GM18873 (cell line): ENCODE measurements around the gene TTC28.
"Not testable (repeated sequence)": the region's sequence is repeated elsewhere in the genome, so short reads cannot be mapped to it uniquely, and the experiment has no call there.

Experiments
- ATAC-seq: cut with Tn5 transposase; IDR thresholded peaks from one replicate; pipeline ENCODE4 v1.9.1; 2021; ENCODE audit warnings: mild to moderate bottlenecking, moderate library complexity, moderate number of reproducible peaks; ENCODE audit not compliant: unreplicated experiment, low FRiP score

TTC28 gene

DNA sequence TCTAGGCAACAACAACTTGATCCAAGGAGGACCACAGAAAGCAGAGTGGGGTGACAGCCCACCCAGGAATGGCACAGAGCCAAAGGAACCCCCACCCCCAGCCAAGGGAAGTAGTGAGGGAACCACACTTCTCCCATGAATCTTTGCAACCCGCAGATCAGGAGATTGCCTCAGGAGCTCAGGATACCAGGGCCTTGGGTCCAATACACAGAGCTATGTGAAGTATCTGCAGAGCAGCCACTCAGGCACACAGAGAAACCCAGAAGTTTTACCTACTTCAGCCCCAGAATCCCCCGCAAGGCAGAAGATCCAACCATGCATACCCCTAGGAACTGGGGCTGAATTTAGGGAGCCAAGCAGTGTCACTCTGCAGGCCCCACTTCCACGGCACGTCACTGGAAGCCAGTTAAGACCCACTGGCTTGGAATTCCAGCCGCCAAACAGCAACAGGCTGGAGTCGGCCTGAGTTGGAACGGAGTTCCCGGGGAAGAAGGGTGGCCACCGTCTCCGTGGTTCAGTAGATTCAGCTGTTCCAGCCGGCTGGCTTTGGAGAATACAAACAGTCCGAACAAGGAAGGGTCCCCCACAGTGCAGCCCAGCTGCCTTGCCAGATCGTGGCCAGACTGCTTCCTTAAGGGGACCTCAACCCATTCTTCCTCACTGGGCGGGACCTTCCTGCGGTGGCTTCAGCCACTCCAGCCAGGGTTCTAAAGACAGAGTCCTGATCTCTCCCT, 174.1 kb downstream of the TTC28 start:
- ATAC-seq: no peak

DNA sequence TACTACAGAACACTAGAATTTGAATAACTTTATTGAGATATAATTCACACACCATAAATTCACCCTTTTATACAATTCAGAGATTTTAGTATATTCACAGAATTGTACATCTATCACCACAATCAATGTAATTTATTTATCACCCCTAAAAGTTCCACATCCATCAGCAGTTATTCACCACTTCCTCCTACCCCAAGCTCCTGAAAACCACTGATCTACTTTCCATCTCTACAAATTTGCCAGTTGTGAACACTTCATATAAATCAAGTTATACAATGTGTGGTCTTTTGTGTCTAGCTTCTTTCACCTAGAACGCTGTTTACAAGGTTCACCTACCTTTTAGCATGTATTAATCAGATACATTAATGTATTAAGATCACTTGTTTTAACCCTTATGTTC, 179.6 kb downstream of the TTC28 start:
- no peak for ATAC-seq

DNA sequence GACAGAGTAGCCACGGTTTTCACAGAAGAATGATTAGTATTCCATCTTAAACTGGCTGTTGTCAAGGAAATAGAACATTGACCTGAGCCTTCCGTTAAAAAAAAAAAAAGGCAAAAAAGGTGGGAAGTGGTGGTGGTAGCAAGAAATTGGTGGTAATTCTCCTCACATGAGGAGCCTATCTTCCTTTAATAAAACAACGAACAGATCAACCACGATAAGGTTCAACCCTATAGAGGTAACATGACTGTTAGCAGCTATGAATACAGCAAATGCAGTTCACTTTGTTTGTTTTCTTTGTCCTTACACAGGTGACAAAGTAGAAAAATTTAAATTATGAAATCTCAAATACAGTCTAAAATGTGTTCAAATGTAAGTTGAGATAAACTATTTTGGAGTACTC, 181.6 kb downstream of the TTC28 start:
- ATAC-seq: no peak

DNA sequence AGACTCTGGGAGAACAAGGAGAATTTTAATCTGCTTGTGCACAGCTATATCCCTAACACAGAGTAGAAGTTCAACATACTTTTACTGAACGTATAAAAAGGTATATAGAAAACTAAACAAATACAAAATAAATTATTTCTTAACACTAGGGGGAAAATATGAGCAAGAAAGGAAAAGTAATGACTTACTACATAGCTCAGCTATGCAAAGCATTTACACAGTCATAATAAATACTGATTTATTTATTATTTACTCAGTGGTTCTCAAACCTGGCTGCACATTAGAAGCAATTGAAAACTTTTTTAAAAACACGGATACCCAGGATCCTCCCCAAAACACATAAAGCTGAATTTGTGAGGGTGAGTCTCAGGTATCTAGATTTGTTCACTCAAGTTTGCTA, 182.5 kb downstream of the TTC28 start:
- ATAC-seq: no peak

DNA sequence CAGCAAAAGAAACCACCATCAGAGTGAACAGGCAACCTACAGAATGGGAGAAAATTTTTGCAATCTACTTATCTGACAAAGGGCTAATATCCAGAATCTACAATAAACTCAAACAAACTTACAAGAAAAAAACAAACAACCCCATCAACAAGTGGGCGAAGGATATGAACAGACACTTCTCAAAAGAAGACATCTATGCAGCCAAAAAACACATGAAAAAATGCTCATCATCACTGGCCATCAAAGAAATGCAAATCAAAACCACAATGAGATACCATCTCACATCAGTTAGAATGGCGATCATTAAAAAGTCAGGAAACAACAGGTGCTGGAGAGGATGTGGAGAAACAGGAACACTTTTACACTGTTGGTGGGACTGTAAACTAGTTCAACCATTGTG, 188.4 kb downstream of the TTC28 start:
- not testable (repeated sequence) for ATAC-seq

DNA sequence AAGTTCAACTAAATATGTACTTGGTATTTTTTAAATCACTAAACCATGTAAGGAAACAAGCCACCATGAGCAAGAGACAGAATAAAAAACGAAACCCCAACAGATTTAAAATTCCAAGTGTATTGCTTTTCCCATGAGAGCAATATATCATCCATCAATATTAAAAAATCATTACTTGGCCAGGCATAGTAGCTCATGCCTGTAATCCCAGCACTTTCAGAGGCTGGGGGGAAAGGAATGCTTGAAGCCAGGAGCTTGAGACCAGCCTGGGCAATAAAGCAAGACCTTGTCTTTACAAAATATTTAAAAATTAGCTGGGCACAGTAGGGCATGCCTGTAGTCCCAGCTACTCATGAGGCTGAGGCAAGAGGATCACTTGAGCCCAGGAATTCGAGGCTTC, 190.8 kb downstream of the TTC28 start:
- ATAC-seq: no peak

DNA sequence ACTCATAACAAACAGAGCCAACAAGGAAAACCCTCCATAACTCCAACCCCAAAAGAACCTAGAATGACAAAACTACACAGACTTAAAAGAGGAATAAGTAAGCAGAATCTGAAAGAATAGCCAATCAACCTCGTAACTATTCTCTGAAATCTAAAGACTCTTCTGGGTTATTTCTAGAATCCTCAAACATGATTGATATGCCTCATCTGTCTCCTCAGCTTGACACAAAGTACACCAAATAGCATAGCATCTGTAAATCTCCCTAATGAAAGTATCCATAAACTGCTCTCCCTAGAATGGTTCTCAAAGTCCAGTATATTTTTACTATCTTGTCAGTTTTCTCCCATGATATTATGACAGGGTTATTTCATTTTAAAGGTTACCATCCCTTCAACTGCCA, 195.0 kb downstream of the TTC28 start:
- ATAC-seq: no peak

DNA sequence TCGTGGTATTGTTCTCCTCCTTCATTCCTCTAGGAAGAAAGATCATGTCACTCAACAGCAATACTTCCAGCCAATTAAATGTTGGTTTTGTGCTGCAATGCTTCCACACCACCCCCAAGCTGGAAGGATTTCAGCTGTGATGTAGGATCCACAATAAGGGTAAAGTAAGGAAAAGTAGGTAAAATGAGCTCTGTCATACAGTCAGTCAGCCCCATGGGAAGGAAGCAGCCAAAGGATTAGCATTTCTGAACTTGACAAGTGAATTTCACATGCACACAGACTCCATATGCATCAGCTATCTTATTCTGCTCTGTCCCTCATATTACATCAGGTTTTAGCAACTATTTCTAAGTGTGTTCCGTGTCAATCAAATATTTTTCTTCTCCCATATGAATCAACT, 197.9 kb downstream of the TTC28 start:
- no peak for ATAC-seq

DNA sequence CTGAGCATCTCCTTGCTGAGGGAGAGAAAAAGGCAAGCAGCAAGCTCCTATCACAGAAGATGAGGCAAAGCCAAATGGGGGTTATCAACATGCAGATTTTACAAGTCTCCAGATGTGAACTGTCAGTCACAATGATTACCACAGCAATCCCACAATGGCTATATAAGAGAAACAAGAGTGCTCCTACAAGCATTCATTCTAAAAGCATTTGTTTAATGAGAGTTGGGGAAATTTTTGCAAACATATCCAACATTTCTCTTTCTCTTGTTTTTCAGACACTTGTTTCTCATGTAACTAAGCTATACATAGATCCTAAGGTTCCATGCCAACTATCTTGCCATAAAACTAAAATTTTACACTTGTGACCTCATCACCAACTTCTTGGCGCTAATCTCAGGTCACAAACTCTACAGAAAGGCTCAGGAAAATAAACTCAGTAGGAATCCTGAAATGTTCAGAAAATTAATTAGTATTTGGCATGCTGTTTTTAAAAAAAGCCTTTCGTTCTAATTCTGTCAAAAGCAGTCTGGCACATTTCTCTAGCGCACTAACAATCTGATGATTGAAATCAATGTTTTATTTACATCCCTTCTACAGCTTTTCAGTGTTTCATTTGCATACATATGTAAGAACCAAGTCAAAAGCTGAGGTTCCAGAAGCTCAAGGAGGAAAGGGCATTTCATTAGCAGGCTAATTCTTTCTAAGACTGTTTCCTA, 199.5 kb downstream of the TTC28 start:
- ATAC-seq: no peak

DNA sequence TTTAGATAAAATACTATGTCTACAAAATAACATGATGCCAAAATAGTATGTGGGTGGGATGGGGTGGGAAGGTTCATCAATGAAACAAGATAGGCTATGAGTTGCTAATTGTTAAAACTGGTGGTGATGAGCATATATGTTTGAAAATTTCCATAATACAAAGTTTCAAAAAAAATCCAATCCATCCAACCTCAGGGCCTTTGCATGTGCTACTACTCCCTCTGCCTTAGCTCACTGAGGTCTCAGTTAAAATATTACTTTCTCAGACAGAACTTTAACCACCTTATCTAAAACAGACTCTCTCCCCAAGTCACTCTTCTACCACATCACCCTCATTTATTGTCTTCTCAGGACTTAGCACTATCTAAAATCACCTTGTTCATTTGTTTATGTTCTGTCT, 201.1 kb downstream of the TTC28 start:
- no peak for ATAC-seq

DNA sequence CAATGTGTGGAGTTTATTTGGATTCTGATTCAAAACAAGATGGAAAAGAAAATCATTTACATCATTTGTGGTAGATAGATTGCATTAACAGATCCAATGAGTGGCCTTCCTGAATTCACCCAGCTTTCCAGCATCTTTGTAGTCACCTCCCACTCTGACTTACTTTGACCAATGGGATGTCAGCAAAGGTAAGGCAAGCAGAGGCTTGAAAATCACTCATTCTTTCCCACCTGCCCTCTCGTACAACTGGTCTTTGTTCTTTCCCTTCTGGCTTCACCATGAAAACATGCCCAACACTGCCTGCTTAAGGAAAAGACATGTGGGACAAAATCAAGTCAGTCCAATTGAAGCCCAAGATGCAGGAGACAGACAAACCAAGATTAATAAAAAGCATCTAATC, 202.1 kb downstream of the TTC28 start:
- ATAC-seq: no peak

DNA sequence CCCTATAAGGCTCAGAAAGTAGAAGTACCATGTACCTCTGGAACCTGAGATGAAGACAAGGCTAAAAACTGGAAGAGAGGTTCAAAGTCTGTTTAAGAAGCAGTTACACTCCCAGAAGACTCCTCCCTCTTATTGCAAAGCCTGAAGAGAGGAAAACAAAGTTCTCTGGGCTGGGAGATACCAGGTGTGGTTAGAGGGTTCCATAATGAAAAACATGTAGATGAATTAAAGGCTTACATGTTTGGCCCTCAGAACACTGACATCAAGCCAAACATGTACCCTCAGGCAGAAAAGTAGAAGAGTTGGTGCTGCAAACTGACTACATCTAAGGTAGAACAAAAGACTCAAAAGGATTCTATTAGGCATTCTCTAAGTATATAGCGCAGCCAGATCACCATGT, 205.3 kb downstream of the TTC28 start:
- ATAC-seq: no peak

DNA sequence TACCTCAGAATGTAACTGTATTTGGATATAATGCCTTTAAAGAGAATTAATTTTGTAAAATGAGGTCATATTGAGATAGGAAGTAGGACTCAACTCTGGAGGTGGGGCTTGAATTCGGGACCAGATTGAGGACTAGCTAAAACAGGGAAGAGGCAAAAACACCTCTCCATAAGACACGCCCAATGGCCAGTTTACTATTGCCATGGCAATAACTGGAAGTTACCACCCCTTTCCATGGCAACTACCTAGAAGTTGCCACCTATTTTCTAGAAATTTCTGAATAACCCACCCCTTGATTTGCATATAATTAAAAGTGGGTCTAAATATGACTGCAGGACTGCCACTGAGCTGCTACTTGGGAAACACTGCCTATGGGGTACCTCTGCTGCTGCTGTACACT, 206.4 kb downstream of the TTC28 start:
- ATAC-seq: no peak

DNA sequence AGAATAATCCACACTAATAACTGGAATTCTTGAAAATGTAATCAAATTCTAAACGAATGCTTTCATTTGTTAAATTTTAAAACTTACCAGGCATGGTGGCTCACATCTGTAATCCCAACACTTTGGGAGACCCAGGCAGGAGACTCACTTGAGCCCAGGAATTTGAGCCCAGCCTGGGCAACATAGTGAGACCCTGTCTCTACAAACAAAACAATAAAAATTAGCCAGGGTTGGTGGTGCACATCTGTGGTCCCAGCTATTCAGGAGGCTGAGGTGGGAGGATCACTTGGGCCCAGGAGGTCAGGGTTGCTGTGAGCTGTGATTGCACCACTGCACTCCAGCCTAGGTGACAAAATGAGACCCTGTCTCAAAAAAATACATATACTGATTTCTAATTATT, 212.6 kb downstream of the TTC28 start:
- ATAC-seq: not testable (repeated sequence)

DNA sequence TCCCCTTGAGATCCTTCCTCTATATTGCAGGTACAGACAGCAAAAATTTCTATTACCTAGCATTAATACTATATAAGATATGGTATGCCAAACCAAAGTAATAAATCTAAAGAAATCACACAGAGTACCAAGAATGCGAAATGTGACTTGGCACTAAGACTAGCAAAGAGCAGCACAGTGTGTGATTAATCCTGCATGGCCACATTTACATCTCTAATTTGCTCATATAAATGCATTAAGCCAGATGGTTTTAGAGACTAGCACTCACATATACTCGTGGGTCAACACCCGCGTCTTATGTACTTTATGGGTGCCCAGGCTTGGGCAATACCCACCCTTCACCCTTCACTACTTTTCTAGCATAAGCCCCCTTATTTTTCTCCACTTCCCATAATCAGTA, 213.2 kb downstream of the TTC28 start:
- ATAC-seq: no peak

DNA sequence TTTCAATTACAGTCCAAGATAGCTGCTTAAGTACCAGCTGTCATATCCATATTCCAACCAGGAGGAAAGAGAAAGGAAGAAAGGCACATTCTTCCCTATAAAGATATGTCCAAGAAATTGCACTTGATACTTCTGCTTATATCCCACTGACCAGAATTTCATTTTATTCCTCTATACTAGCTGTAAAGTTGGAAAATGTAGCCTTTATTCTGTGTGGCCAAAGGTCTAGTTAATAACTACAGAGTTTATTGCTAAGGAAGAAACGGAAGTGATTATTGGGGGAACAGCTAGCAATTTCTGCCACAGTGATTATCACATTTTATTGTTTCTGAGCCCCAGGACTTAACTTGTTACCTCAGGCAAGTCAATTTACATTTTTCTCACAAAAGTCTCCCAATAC, 213.8 kb downstream of the TTC28 start:
- ATAC-seq: no peak

DNA sequence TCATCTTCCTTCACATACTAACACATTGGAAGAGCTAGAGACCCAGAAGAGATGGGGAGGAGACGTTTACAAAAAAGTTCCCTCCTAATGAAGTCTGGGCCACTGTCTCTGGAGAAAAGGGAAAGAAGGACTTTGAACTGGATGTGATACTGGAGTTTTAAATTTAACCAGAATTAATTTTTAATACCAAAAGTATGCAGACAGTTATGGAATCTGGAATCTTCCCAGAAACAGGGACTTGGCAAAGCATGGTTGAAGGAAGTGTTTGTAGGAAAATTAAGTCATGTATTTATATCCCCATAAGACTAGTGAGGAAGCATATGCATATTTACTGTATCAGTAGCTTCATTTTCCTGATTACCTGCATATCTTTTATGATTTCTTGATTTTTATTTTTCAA, 215.5 kb downstream of the TTC28 start:
- no peak for ATAC-seq

DNA sequence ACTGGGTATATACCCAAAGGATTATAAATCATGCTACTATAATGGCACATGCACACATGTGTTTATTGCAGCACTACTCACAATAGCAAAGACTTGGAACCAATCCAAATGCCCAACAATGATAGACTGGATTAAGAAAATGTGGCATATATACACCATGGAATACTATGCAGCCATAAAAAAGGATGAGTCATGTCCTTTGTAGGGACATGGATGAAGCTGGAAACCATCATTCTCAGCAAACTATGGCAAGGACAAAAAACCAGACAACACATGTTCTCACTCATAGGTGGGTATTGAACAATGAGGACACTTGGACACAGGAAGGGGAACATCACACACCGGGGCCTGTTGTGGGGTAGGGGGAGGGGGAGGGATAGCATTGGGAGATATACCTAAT, 216.2 kb downstream of the TTC28 start:
- not testable (repeated sequence) for ATAC-seq

DNA sequence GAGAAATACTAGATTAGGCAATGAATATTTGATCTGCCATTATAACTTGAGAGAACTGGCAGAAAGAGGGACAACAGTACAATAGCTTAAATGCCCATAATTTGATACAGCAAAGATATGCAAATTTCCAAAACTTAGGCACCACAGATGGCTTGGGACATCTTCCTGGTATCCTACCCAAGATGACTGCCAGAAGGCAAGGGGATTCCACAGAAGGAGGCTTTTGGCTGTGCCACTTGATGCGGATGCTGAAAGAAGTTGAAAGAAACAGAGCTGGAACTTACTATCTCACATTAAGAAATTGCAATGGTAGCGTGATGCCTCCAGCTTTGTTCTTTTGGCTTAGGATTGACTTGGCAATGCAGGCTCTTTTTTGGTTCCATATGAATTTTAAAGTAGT, 216.7 kb downstream of the TTC28 start:
- no peak for ATAC-seq

DNA sequence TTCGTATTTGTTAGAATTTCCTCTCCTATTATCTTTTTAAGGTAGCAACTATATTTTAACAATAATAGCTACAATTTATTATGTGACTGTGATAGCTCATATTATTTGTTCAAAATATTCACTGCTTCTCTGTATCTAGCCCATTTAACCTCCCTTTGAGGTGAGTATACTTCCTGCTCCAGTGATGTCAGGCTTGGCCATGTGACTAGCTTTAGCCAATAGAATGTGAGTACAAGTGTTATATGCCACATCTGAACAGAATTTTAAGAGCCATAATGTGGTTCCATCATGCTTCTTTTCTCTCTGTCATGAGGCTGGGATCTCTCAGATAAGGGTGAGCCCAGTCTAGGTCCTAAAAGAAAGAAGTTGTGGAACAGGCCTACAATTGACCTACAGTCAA, 217.6 kb downstream of the TTC28 start:
- no peak for ATAC-seq

DNA sequence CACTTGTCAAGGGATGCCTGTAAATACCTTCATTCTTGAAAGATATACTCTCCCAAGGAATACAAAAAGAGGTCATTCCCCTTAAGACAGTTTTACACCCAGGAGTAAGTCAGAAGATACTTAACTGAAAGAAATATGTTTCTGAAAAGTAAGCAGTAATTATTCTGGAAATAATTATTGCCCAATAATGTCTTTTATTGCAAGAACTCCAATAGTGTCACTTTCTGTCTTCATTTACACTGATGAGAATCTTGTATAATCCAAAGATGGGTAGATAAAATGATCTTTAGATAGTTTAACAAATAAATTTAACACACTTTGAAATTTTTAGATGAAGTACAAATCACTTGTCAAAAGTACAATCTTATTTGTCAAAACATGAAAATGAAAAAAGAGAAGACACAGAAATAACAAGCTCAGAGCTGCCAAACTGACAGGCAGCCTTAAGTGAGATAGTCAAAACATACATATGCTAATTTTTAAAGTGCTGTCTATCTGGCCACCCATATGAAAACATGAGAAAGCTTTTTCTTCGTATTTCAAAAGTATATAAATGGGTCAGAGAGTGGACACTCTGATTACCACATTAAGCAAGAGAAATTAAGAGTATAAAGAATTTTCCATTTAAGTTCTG, 225.1 kb downstream of the TTC28 start:
- ATAC-seq: no peak

DNA sequence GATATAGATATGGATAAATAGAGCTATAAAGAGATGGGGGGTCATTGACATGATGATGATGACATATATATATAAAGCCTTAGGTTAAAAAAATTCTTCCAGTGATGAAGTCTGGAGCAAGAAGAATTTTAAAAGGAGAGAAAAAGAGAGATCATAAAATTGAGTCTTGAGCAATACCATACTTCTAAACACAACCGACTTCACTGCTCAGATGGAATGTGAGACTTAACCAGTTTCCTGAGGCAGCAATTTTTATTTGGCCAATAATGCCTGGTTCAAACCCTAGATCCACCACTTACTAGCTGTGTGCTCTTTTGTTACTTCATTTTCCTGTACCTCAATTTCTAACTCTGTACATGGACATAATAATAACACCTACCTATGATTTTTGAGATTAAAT, 229.5 kb downstream of the TTC28 start:
- no peak for ATAC-seq
